GM19395 (cell line): ENCODE measurements around the gene CAMSAP2.
"Not testable (repeated sequence)": the region's sequence is repeated elsewhere in the genome, so short reads cannot be mapped to it uniquely, and the experiment has no call there.

ENCODE experiments used
- ATAC-seq: cut with Tn5 transposase; IDR thresholded peaks from one replicate; pipeline ENCODE4 v1.9.1; 2021; ENCODE audit warnings: mild to moderate bottlenecking, moderate library complexity; ENCODE audit not compliant: unreplicated experiment

The CAMSAP2 gene

DNA sequence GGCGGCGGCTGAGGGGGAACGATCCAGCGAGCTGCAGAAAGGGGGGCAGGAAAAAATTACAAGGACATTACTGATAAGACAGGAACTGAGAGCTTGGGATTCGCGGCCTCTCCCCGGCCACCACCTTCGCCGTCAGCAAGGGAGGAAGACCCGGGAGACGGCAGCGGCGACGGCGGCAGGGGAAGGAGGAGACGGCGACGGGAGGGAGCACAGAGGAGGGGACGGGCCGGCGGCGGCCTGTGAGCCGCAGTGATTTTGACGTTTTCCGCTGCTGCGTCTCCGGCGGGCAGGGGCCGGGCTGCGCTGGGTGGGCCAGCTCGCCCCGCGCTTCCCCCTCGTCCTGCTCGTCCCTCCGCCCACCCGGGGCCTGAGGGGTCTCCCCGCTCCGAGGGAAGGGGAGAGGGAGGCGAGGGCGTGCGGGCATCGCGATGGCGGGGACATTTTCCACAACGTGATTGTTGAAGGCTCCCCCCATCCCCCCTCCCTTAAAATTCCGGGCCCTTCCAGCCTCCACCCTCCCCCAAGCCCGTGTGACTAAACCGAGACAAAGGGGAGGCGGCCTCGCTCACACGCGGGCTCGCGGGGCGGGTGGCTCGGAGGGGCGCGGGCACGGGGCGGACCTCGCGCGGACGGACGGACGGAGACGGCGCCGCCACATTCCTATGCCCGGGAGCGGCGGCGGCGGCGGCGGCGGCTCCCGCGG is 407 bp downstream of the CAMSAP2 start:
- ATAC-seq: peak; percentile 57

DNA sequence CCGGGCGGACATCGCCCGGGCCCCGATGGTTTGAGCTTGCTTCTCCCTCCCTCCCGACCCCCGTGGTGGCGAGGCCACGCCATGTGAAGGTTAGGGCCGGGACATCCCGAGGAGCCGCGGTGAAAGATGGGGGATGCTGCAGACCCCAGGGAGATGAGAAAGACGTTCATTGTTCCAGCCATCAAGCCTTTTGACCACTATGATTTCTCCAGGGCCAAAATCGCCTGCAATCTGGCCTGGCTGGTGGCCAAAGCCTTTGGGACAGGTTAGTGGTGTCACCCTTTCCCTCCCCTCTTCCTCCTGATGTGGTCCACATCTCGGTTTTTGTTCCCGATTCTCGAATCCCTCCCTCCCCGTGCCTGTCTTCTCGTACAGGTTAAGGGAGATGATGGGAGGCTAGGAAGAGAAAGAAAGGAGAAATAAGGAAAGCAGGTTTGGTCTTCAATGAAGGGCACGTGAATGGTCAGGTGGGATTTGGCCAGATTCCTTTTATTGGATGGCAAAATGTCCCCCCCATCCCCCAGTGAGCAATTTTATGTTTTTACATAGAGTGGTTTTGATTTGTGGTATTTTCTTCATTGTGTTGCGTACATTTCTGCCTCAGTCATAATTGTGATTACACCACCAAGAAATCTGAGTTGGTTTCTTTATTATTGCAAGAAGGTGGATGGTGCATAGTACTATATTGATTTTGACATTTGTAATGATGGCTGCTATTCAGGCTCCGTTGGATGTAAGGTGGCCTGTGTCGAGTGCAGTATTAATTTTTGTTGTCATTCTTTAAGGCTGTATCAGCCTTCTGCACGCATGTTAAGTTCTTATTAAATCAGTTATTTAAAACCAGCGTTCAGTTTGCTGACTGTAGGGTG is 1.2 kb downstream of the CAMSAP2 start:
- no peak for ATAC-seq

DNA sequence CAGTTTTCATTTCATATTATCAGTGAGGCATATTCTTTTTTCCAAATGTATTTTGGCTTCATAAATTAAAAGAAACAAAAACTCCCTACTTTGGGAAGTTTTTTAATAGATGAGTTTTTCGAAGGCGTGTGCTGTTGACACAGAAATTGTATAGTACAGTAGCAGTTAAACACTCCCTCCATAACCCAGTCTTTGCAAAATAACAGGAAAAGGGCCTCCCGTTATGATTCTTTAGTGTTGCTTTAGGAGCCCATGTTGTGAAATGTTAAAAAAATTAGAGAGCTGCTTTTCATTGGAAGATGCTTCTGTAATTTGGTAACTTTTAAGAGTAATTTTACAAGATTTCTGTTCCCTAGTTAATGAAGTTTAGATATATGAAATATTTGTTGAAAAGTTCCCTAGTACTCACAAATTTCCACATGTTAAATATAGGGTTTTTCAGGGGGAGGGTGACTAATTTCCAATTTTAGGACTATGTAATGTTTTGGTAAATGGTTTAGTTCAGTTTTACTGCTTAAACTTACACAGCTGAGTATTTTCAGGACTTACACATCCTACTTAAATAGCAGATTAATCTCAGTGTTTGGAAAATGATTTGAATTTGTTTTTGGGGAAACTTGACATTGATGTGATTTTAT is 2.0 kb downstream of the CAMSAP2 start:
- no peak for ATAC-seq

DNA sequence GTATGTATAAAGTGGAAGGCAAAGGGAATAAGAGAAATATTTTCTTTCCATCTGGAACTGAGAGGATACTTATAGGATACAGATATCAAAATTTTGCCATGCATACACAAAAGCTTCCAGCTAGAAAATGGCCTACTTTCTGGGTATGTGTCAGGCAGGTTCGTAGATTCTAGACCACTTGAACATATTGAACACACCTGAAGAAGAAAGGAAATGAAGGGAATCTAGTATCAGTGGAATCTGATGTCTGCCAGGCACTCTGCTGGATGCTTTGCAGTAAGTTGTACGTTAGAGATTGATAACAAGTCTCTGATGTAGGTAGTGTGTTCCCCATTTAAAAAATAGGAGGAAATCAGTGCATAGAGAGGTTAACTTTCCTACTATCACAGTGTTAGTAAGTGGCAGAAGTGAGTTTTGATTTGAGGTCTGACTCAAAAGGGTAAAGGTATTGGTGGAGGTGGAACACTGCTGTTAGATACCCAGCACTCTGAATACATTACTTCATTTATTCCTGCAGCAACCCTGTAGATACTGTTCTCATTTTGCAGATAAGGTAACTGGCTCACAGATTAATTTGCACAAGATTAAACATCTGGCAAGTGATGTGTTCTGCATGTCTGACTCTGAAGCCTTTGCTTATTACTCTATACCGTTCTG is 3.0 kb downstream of the CAMSAP2 start:
- ATAC-seq: no peak

- no peak for ATAC-seq
These were observed 5.5 kb downstream of the CAMSAP2 start for GRCh38 chr1:200744143-200744542.

DNA sequence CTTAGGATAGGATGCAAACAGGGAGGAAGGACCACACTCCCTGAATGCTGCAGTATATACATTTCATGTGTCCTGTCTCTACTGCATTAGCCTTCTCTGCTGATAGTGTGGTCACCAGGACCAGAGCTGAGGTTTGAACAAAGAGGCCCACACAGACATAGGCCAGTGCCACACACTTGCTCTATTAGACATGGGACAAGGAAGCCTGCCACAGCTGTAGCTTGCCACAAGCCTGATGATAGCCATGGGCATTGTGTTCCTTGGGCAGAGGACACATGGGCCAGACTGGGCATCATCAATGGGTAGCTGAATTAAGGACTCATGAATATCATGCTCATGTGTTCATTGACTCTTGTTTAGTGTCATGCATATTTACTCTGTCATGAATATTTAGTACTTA is 10.4 kb downstream of the CAMSAP2 start:
- no peak for ATAC-seq

GRCh38 chr1:200750749-200751148 is 12.1 kb downstream of the CAMSAP2 start:
- ATAC-seq: not testable (repeated sequence)

GRCh38 chr1:200751717-200752116 is 13.0 kb downstream of the CAMSAP2 start:
- peak; percentile 79 for ATAC-seq

DNA sequence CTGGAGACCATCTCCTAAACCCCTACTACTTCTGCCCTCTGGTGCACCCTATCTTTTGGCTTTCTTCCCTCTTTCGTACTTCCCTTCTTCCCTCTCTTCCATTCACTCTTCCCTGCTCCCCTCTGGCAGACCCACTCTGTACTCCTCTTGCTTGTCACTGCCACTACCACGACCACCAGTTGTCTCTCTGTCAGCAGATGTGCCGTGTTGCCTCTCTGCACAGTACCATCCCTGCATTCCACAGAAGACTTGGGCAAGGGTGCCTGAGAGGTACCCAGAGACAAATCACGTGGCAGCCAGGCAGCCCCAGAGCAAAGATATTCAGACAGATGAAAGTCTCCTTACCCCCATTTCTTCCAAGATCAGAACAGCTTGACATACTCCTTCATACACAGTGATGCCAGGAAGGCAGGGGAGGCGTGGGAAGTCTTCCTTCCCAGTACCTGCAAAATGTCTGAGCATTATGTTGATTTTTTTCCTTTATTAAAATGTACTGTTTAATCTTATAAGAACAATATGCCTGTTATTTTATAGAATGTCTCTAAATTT is 15.0 kb downstream of the CAMSAP2 start:
- ATAC-seq: no peak

GRCh38 chr1:200755456-200755855 is 16.8 kb downstream of the CAMSAP2 start:
- ATAC-seq: no peak

DNA sequence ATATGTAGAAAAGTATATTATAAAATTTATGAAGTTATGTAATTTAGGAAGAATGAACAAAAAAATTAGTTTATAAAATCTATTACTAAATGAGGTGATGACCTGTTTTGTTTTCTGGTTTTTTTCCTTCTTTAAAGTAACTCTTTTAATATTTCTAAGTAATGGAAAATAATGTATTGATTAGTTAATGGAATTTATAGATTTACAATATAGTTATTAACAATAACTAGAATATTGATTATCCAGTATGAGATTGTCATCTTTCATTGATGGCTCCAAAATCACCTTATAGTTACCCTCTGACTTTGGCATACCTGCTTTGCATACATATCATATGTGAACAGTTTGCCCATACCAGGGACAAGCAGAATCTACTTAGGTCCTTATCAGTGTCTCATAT is 23.4 kb downstream of the CAMSAP2 start:
- no peak for ATAC-seq

- no peak for ATAC-seq
These were observed 28.6 kb downstream of the CAMSAP2 start for GRCh38 chr1:200767321-200767720.

DNA sequence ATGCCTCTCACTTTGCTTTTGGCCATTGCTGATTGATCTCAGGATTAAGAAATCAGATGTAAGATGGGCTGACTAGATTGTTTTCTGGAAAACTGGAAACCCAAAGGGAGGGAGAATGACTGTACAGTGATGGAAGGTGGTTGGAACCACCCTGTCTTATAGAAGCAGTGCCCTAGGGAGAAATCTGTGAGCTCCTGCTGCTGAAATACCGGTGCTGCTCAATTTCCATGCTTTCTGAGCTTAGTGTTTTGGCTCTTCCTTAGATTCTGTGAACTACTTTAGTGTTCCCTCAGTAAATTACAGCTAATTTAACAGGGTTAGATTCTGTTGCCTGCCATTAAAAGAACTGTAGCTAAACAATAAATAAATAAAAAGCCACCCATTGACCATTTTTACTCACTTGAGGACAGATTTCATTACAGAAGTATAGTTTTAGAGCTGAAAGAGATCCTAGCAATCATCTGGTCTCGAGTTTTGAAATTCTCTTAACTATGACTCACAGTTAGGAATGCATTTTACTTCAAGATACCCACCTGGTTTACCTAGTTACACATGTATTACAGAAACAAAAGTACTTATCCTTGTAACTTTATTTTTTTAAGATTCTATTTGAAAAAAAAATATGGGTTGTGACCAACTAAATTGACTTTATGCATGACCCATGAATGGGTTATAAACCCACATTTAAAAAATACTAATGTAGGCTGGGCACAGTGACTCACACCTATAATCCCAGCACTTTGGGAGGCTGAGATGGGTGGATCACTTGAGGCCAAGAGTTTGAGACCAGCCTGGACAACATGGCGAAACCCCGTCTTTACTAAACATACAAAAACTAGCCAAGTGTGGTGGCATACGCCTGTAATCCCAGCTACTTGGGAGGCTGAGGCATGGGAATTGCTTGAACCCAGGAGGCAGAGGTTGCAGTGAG is 33.2 kb downstream of the CAMSAP2 start:
- no peak for ATAC-seq

DNA sequence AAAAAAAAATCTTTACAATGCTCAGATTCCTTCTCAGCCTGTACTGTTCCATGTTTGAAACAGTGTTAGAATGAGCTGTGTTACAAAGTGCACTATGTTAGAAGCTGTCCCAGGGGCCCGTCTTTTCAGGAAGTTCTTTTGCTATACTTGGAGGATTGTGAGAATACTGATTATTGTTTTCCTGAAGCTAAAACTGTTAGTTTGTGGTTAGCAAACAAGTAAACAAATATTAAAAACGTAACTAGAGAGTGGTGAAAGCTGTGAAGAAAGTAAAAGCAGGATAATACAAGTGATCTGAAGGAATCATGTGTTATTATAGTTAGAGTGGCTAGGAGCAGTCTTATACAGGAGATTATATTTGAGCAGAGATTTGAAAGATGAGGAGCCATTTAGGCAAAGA is 35.6 kb downstream of the CAMSAP2 start:
- no peak for ATAC-seq

- peak; percentile 55 for ATAC-seq
These were observed 36.2 kb downstream of the CAMSAP2 start for GRCh38 chr1:200774735-200775444.

GRCh38 chr1:200775850-200776249 is 37.2 kb downstream of the CAMSAP2 start:
- no peak for ATAC-seq

DNA sequence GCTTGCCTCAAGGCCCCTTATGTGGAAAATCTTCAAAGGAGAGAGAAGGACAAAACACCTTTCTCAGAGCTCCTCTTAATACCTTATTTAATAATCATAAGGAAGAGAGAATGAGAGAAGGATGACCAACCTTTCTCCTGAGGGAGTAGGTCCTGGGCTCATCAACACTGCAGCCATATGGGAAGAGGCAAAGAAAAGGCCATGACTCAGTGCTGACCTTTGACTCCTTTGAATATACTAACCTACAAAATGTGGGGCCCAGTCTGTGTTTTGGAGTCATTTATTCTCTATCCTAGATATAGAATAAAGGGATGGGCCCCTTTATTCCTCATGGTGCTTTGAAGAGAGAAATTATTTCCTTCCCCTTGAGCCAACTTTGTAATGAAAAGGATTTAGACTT is 38.3 kb downstream of the CAMSAP2 start:
- ATAC-seq: no peak

- ATAC-seq: no peak
These were observed 40.1 kb downstream of the CAMSAP2 start for GRCh38 chr1:200778766-200779165.

- no peak for ATAC-seq
These were observed 40.6 kb downstream of the CAMSAP2 start for GRCh38 chr1:200779326-200779725.
